Prostate gland (tissue), 2 donors: ENCODE results near the gene PRKG1. TPM values are rescaled to one million over a fixed set of nuclear protein-coding genes. Genes with fewer than 3 reads are reported as not detected.

Experiments used
- DNase-seq: peaks from one replicate; pipeline ENCODE4 v3.0.0-alpha.2; 2019; ENCODE audit warnings: low spot score
- H3K27ac ChIP-seq, 2 donors: fragments of 200-600 bp; sonication (generic); 2 replicates each; pipeline ENCODE4 v1.5.1; 2017 to 2019
- H3K27me3 ChIP-seq: fragments of 200-600 bp; sonication (generic); replicated peaks from 2 replicates; pipeline ENCODE4 v1.5.1; 2019; ENCODE audit not compliant: insufficient read depth
- H3K36me3 ChIP-seq, 2 donors: fragments of 200-600 bp; sonication (generic); 1 replicate in 1 of 2; 2 replicates in 1 of 2; pipeline versions ENCODE4 v1.5.1 to v1.8.1; 2017 to 2019
- H3K4me1 ChIP-seq: fragments of 200-600 bp; sonication (generic); replicated peaks from 2 replicates; pipeline ENCODE4 v1.5.1; 2019
- H3K4me3 ChIP-seq, 2 donors: fragments of 200-600 bp; sonication (generic); 2 replicates each; pipeline ENCODE4 v1.5.1; 2017 to 2019
- H3K9me3 ChIP-seq: fragments of 200-600 bp; sonication (generic); 2 replicates; pipeline ENCODE4 v1.5.1; 2017
- POLR2A ChIP-seq: fragments of 450-650 bp; IDR thresholded peaks from one replicate; pipeline ENCODE4 v1.6.1; 2016; ENCODE audit warnings: antibody characterized with exemption, mild to moderate bottlenecking
- POLR2AphosphoS5 ChIP-seq: sonication (generic); formaldehyde crosslinking; IDR thresholded peaks from one replicate; pipeline ENCODE4 v1.6.1; 2017; ENCODE audit warnings: antibody characterized with exemption
- WGBS: methylation state at CpG from one replicate; pipeline ENCODE4 v1.1.5; 2018; 5-methylcytosine and 5-hydroxymethylcytosine counted together
- intact Hi-C: fragments of 100-400 bp; cut with DNase I; formaldehyde crosslinking; loops from one replicate; pipeline ENCODE4 v1.14.2; 2022
- total RNA-seq, 2 donors: library from RNA; depleted of rRNA; stranded (reverse); fragments of >200 nt; gene quantifications; one replicate each; pipeline ENCODE4 v1.1.0, GENCODE V29; 2016
- TF ChIP-seq, protein P1 (sequence below), 4 experiments: fragments of 200-600 bp in 2 of 4; fragments of 450-650 bp in 2 of 4; sonication (generic) in 2 of 4; IDR thresholded peaks; 1 replicate in 3 of 4; 2 replicates in 1 of 4; pipeline ENCODE4 v1.5.1; 2016 to 2019; ENCODE audit warnings: antibody characterized with exemption in 4 of 4, mild to moderate bottlenecking in 2 of 4, moderate library complexity in 2 of 4

The PRKG1 gene
- total RNA-seq, 2 donors from 2014 or later: 2.7 to 9.0 TPM

DNA sequence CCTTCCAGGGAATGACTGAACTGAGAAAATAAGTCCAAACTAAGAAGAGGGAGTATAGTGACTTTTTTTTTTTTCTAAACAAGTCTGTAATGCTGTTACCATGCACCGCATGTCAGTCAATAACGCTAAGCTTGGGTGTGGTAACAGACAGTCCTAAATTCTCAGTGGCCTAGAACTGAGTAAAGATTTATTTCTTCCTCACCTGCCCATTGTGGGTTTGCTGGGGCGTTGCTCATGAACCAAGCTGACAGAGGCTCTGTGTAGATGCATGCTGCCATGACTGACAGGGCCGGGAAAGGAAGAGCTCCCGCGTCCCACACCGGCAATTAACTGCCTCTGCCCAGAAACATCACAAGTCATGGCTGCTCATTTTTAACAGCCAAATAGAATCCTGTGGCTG, 25.5 kb upstream of the PRKG1 start:
- no peaks in the 10 kb centered on the region for H3K36me3 ChIP-seq
- no peaks in the 10 kb centered on the region for H3K9me3 ChIP-seq
- DNase-seq: no peak
- H3K4me3 ChIP-seq: no peak overlapping the region
- no peaks in the 10 kb centered on the region for H3K27me3 ChIP-seq
- no peaks in the 10 kb centered on the region for H3K4me1 ChIP-seq
- WGBS: 66% methylated on average over 7 of the region's 7 CpGs
- H3K27ac ChIP-seq: no peak overlapping the region
- intact Hi-C loops: no loop called here
- TF ChIP-seq POLR2A (no peak), POLR2AphosphoS5 (no peak)
- TF ChIP-seq, protein P1, sequence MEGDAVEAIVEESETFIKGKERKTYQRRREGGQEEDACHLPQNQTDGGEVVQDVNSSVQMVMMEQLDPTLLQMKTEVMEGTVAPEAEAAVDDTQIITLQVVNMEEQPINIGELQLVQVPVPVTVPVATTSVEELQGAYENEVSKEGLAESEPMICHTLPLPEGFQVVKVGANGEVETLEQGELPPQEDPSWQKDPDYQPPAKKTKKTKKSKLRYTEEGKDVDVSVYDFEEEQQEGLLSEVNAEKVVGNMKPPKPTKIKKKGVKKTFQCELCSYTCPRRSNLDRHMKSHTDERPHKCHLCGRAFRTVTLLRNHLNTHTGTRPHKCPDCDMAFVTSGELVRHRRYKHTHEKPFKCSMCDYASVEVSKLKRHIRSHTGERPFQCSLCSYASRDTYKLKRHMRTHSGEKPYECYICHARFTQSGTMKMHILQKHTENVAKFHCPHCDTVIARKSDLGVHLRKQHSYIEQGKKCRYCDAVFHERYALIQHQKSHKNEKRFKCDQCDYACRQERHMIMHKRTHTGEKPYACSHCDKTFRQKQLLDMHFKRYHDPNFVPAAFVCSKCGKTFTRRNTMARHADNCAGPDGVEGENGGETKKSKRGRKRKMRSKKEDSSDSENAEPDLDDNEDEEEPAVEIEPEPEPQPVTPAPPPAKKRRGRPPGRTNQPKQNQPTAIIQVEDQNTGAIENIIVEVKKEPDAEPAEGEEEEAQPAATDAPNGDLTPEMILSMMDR (IDR thresholded peaks at IDR 0.05): no peak

DNA sequence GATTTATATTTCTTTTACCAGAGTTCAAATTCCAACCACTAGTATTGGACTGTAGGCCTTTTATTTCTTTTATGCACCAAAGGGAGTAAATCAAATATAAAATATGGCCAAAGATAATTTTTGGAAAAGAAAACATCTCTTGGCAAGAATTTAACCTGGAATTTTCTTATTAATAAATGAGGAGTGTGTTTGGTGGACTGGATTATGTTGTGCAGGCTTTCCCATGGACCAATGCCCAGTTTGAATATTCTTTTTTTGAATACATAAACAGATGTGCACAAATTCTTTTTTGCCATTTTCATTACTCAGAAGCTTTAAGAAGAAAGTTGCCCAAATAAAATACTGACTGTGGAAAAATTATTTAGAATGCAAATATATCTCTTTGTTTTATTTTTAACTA, 22.1 kb upstream of the PRKG1 start:
- intact Hi-C loops: loop anchor here (10.0 kb wide), 1 partner anchor 47 kb away; no protein-coding TSS in a partner anchor
- Histone ChIP-seq H3K4me3 (no peak overlapping the region), H3K36me3 (no peaks in the 10 kb centered on the region), H3K27ac (no peak overlapping the region), H3K27me3 (no peaks in the 10 kb centered on the region), H3K4me1 (no peaks in the 10 kb centered on the region), H3K9me3 (no peaks in the 10 kb centered on the region)
- no peak for TF ChIP-seq POLR2AphosphoS5
- no peak for TF ChIP-seq POLR2A
- TF ChIP-seq, protein P1 (IDR thresholded peaks at IDR 0.05): no peak
- no peak for DNase-seq

DNA sequence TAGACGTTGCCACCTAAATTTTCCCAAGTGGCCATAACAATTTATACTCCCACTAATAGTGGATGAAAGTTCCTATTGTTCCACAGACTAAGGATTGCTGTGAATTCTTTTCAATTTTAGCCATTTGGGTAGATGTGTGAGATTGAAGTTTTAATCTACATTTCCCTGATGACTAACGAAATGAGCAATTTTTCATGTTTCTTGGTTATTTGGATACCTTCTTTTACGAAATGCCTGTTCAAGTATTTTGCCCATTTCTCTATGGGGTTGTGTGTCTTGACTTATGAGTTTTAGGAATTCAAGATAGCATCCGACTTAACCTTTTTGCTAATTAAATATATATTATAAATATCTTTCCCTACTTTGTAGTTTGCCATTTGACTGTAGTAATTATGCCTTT, 16.4 kb upstream of the PRKG1 start:
- no peaks in the 10 kb centered on the region for H3K9me3 ChIP-seq
- H3K4me1 ChIP-seq: no peaks in the 10 kb centered on the region
- DNase-seq: no peak
- no peaks in the 10 kb centered on the region for H3K36me3 ChIP-seq
- intact Hi-C loops: loop anchor here (5.0 to 10.0 kb wide), 2 partner anchors 53 to 1159 kb away; no protein-coding TSS in a partner anchor
- 95% methylated on average over 4 of the region's 4 CpGs for WGBS
- H3K27me3 ChIP-seq: no peaks in the 10 kb centered on the region
- H3K27ac ChIP-seq: no peak overlapping the region
- TF ChIP-seq, protein P1 (IDR thresholded peaks at IDR 0.05): no peak
- TF ChIP-seq POLR2AphosphoS5 (no peak), POLR2A (no peak)
- no peak overlapping the region for H3K4me3 ChIP-seq

DNA sequence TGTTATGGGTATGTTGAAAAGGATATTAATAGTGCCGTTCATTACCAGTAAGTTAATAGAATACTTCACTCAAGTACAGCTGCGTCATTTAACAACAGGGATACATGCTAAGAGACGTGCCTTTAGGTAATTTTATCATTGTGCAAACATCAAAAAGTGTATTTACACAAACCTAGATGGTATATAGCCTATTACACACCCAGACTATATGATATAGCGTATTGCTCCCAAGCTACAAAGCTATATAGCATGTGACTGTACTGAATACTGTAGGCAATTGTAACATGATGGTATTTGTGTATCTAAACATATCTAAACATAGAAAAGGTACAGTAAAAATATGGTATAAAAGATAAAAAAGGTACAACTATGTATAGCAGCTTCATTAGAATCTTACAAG, 11.1 kb upstream of the PRKG1 start:
- no peak for TF ChIP-seq POLR2A
- TF ChIP-seq POLR2AphosphoS5: no peak
- TF ChIP-seq, protein P1 (IDR thresholded peaks at IDR 0.05): no peak
- Histone ChIP-seq H3K4me3 (no peak overlapping the region), H3K9me3 (no peaks in the 10 kb centered on the region), H3K36me3 (no peaks in the 10 kb centered on the region), H3K4me1 (no peaks in the 10 kb centered on the region), H3K27ac (no peak overlapping the region), H3K27me3 (no peaks in the 10 kb centered on the region)
- WGBS: 74% methylated on average over 4 of the region's 4 CpGs
- no peak for DNase-seq
- intact Hi-C loops: loop anchor here (2.0 kb wide), 1 partner anchor 898 kb away; no protein-coding TSS in a partner anchor
